H1 (cell line): ENCODE results near the gene GPR52. TPM values are rescaled to one million over a fixed set of nuclear protein-coding genes. Genes with fewer than 3 reads are reported as not detected.

ENCODE experiments used
- CTCF ChIA-PET: fragments of 300-600 bp; sonication (Branson Sonifier 250); formaldehyde crosslinking; loops from one replicate; lab custom pipeline; 2021; ENCODE audit not compliant: partially characterized antibody; lab: Charles Lee
- POLR2A ChIA-PET: fragments of 300-600 bp; sonication (Branson Sonifier 250); formaldehyde crosslinking; loops from one replicate; lab custom pipeline; 2021; ENCODE audit warnings: inconsistent platforms; ENCODE audit not compliant: partially characterized antibody; lab: Charles Lee
- DNase-seq, 2 experiments: peaks; one replicate each; pipeline versions ENCODE4 v3.0.0 to v3.0.0-alpha.2; 2010 to 2022; ENCODE audit warnings: low spot score in 2 of 2, low read depth in 1 of 2, mixed read lengths in 1 of 2
- FAIRE-seq: peaks from 2 replicates; lab custom pipeline; 2011; peaks lifted over from hg19 to GRCh38; lab: Jason Lieb, UNC
- H2AFZ ChIP-seq: 2 replicates; pipeline ENCODE4 v1.8.1; 2012; ENCODE audit warnings: low read length, inconsistent platforms
- H2AK5ac ChIP-seq: 2 replicates; pipeline ENCODE4 v1.6.1; 2013; ENCODE audit warnings: low read depth, low read length
- H2BK120ac ChIP-seq: replicated peaks from 2 replicates; pipeline ENCODE3; 2013; ENCODE audit warnings: low read depth, low read length, inconsistent platforms
- H2BK12ac ChIP-seq: 2 replicates; pipeline ENCODE4 v1.6.1; 2013; ENCODE audit warnings: low read depth, low read length
- H2BK15ac ChIP-seq: 2 replicates; pipeline ENCODE4 v1.6.1; 2013; ENCODE audit warnings: low read length
- H2BK20ac ChIP-seq: 2 replicates; pipeline ENCODE4 v1.6.1; 2013; ENCODE audit warnings: low read length
- H2BK5ac ChIP-seq: 2 replicates; pipeline ENCODE4 v1.6.1; 2013; ENCODE audit warnings: low read depth, low read length
- H3K14ac ChIP-seq: 2 replicates; pipeline ENCODE4 v1.6.1; 2013; ENCODE audit warnings: inconsistent platforms; ENCODE audit not compliant: insufficient read length
- H3K18ac ChIP-seq: 2 replicates; pipeline ENCODE4 v1.6.1; 2013; ENCODE audit warnings: low read length; ENCODE audit errors: extremely low read depth
- H3K23ac ChIP-seq: 2 replicates; pipeline ENCODE4 v1.6.1; 2013; ENCODE audit warnings: inconsistent platforms; ENCODE audit not compliant: insufficient read length
- H3K23me2 ChIP-seq: 2 replicates; pipeline ENCODE4 v1.6.1; 2013; ENCODE audit warnings: low read depth, low read length
- H3K27ac ChIP-seq: 2 replicates; pipeline ENCODE4 v1.6.1; 2011; ENCODE audit warnings: low read depth, low read length, inconsistent platforms
- H3K27me3 ChIP-seq, 4 experiments: replicated peaks in 1 of 4; 1 replicate in 1 of 4; 2 replicates in 3 of 4; pipeline versions ENCODE4 v1.6.1 to v1.8.1; 2011 to 2013; ENCODE audit warnings: low read length in 3 of 4, mild to moderate bottlenecking in 3 of 4, inconsistent platforms in 2 of 4, mixed read lengths in 2 of 4, moderate library complexity in 1 of 4; ENCODE audit not compliant: control insufficient read depth in 3 of 4, insufficient read depth in 3 of 4; ENCODE audit errors: extremely low read depth in 1 of 4
- H3K36me3 ChIP-seq, 4 experiments: 2 replicates each; pipeline versions ENCODE4 v1.6.1 to v1.8.1; 2011 to 2013; ENCODE audit warnings: mild to moderate bottlenecking in 4 of 4, low read length in 3 of 4, moderate library complexity in 2 of 4, control low read depth in 1 of 4, inconsistent platforms in 1 of 4; ENCODE audit not compliant: insufficient read depth in 4 of 4, control insufficient read depth in 2 of 4
- H3K4ac ChIP-seq: replicated peaks from 2 replicates; pipeline ENCODE3; 2013; ENCODE audit warnings: low read length, low read depth, mixed read lengths, inconsistent platforms; ENCODE audit not compliant: insufficient read length
- H3K4me1 ChIP-seq, 4 experiments: replicated peaks in 1 of 4; 1 replicate in 1 of 4; 2 replicates in 3 of 4; pipeline versions ENCODE4 v1.6.1 to v1.8.1; 2011 to 2013; ENCODE audit warnings: low read length in 3 of 4, inconsistent platforms in 2 of 4, mixed read lengths in 1 of 4; ENCODE audit not compliant: insufficient read depth in 4 of 4, control insufficient read depth in 3 of 4
- H3K4me2 ChIP-seq, 2 experiments: 2 replicates each; pipeline versions ENCODE4 v1.6.1 to v1.8.1; 2011 to 2013; ENCODE audit warnings: low read depth in 2 of 2, low read length in 2 of 2, control low read depth in 1 of 2, inconsistent platforms in 1 of 2, mild to moderate bottlenecking in 1 of 2; ENCODE audit not compliant: insufficient read depth in 1 of 2
- H3K4me3 ChIP-seq, 4 experiments: fragments of 200-600, 300-600 bp in 1 of 4; sonication (generic), shearing (Covaris generic), sonication (Bioruptor Twin) in 1 of 4; 2 replicates each; pipeline versions ENCODE4 v1.5.1 to v1.8.1; 2011 to 2016; ENCODE audit warnings: low read length in 4 of 4, low read depth in 3 of 4, control low read depth in 2 of 4, inconsistent platforms in 2 of 4, mild to moderate bottlenecking in 2 of 4, mixed read lengths in 1 of 4, moderate library complexity in 1 of 4; ENCODE audit not compliant: insufficient read depth in 2 of 4; ENCODE audit errors: extremely low read depth in 1 of 4
- H3K56ac ChIP-seq: replicated peaks from 2 replicates; pipeline ENCODE3; 2013; ENCODE audit warnings: low read depth, mild to moderate bottlenecking, mixed read lengths, low read length, inconsistent platforms; ENCODE audit not compliant: insufficient read length
- H3K79me1 ChIP-seq: 2 replicates; pipeline ENCODE4 v1.6.1; 2013; ENCODE audit warnings: low read depth, low read length, control low read depth
- H3K79me2 ChIP-seq, 2 experiments: 2 replicates each; pipeline versions ENCODE4 v1.6.1 to v1.8.1; 2012 to 2013; ENCODE audit warnings: low read length in 2 of 2, mild to moderate bottlenecking in 2 of 2, inconsistent platforms in 1 of 2; ENCODE audit not compliant: insufficient read depth in 2 of 2, control insufficient read depth in 1 of 2
- H3K9ac ChIP-seq, 4 experiments: replicated peaks in 1 of 4; 1 replicate in 1 of 4; 2 replicates in 3 of 4; pipeline versions ENCODE4 v1.6.1 to v1.8.1; 2011 to 2013; ENCODE audit warnings: low read depth in 3 of 4, low read length in 3 of 4, control low read depth in 2 of 4, mild to moderate bottlenecking in 2 of 4, moderate library complexity in 2 of 4, inconsistent platforms in 1 of 4; ENCODE audit errors: extremely low read depth in 1 of 4
- H3K9me3 ChIP-seq, 2 experiments: 2 replicates each; pipeline versions ENCODE4 v1.6.1 to v1.8.1; 2012 to 2013; ENCODE audit warnings: mild to moderate bottlenecking in 2 of 2, moderate library complexity in 2 of 2, control low read depth in 1 of 2, inconsistent platforms in 1 of 2, low read depth in 1 of 2, low read length in 1 of 2, mixed read lengths in 1 of 2; ENCODE audit not compliant: insufficient read depth in 2 of 2
- H4K20me1 ChIP-seq, 2 experiments: replicated peaks in 1 of 2; 2 replicates each; pipeline versions ENCODE3 to v1.8.1; 2011 to 2013; ENCODE audit warnings: inconsistent platforms in 2 of 2, low read length in 2 of 2, mild to moderate bottlenecking in 1 of 2; ENCODE audit not compliant: insufficient read depth in 2 of 2, control insufficient read depth in 1 of 2
- H4K5ac ChIP-seq: 2 replicates; pipeline ENCODE4 v1.6.1; 2013; ENCODE audit warnings: low read length, low read depth, mixed read lengths, inconsistent platforms; ENCODE audit not compliant: insufficient read length
- H4K8ac ChIP-seq: 2 replicates; pipeline ENCODE4 v1.8.0; 2013; ENCODE audit warnings: mild to moderate bottlenecking, moderate library complexity, low read length, inconsistent platforms; ENCODE audit not compliant: insufficient read depth; ENCODE audit errors: extremely low read depth
- H4K91ac ChIP-seq: replicated peaks from 2 replicates; pipeline ENCODE3; 2013; ENCODE audit warnings: low read length, mixed read lengths, inconsistent platforms; ENCODE audit not compliant: insufficient read length
- ATF3 ChIP-seq: IDR thresholded peaks from 2 replicates; pipeline ENCODE4 v1.6.1; 2011; ENCODE audit warnings: low read depth, mild to moderate bottlenecking, low read length; ENCODE audit not compliant: insufficient read depth
- BACH1 ChIP-seq: IDR thresholded peaks from 2 replicates; pipeline ENCODE4 v1.6.1; 2012; ENCODE audit warnings: low read length, improper control_type of control experiment
- BRCA1 ChIP-seq: IDR thresholded peaks from 2 replicates; pipeline ENCODE4 v1.6.1; 2012; ENCODE audit warnings: low read depth, low read length, improper control_type of control experiment
- CBX5 ChIP-seq: fragments of 300-800, 300-1000 bp; sonication (generic); IDR thresholded peaks from 2 replicates; pipeline ENCODE4 v1.7.1; 2016; ENCODE audit warnings: antibody characterized with exemption, low read length, low read depth
- CHD1 ChIP-seq: IDR thresholded peaks from 2 replicates; pipeline ENCODE4 v1.6.1; 2012; ENCODE audit warnings: low read depth, low read length, improper control_type of control experiment
- CHD2 ChIP-seq: IDR thresholded peaks from 2 replicates; pipeline ENCODE4 v1.6.1; 2012; ENCODE audit warnings: low read length, improper control_type of control experiment
- FOSL1 ChIP-seq: IDR thresholded peaks from 2 replicates; pipeline ENCODE4 v1.6.1; 2011; ENCODE audit warnings: mild to moderate bottlenecking, low read depth, low read length, moderate library complexity; ENCODE audit not compliant: insufficient read depth
- PHF8 ChIP-seq: fragments of 200-600 bp; sonication (generic); conservative IDR thresholded peaks from 2 replicates; pipeline ENCODE4 v1.7.1; 2012; ENCODE audit warnings: low read depth, mild to moderate bottlenecking, inconsistent platforms, low read length, moderate library complexity
- POLR2A ChIP-seq, 2 experiments: IDR thresholded peaks; 1 replicate in 1 of 2; 2 replicates in 1 of 2; pipeline ENCODE4 v1.6.1; 2011; ENCODE audit warnings: low read depth in 2 of 2, low read length in 2 of 2, mild to moderate bottlenecking in 2 of 2; ENCODE audit errors: control extremely low read depth in 1 of 2
- POU5F1 ChIP-seq: IDR thresholded peaks from 2 replicates; pipeline ENCODE4 v1.6.1; 2011; ENCODE audit warnings: low read depth, mild to moderate bottlenecking, low read length, moderate library complexity
- RXRA ChIP-seq: IDR thresholded peaks from 2 replicates; pipeline ENCODE4 v1.6.1; 2011; ENCODE audit warnings: low read depth, mild to moderate bottlenecking, low read length, moderate library complexity; ENCODE audit not compliant: insufficient read depth
- SIRT6 ChIP-seq: IDR thresholded peaks from one replicate; pipeline ENCODE4 v1.7.1; 2012; ENCODE audit warnings: low read length, inconsistent platforms
- TCF12 ChIP-seq: IDR thresholded peaks from 2 replicates; pipeline ENCODE4 v1.6.1; 2011; ENCODE audit warnings: low read depth, mild to moderate bottlenecking, low read length
- WGBS, 2 experiments: shearing (Covaris generic) in 1 of 2; methylation state at CpG; one replicate each; pipeline versions ENCODE4 v1.1.6 to v1.1.7; 2013 to 2015; ENCODE audit warnings: low lambda C conversion rate in 2 of 2, mixed read lengths in 2 of 2, inconsistent platforms in 1 of 2, low coverage in 1 of 2, missing lambda C conversion rate in 1 of 2; ENCODE audit not compliant: insufficient replicate concordance in 2 of 2, insufficient coverage in 1 of 2, insufficient read length in 1 of 2; ENCODE audit errors: extremely low coverage in 1 of 2, missing lambda C conversion rate in 1 of 2; 5-methylcytosine and 5-hydroxymethylcytosine counted together
- polyA plus RNA-seq, 7 experiments: library from polyadenylated mRNA; depleted of rRNA in 3 of 7; stranded (reverse) in 5 of 7; unstranded in 2 of 7; fragments of >200 nt in 5 of 7; fragments of 200-250 nt in 2 of 7; gene quantifications; 1 replicate in 5 of 7; 2 replicates in 1 of 7; 4 replicates in 1 of 7; pipeline versions ENCODE4 v1.2.1 to v1.2.3, GENCODE V29; 2011 to 2013; ENCODE audit warnings: missing spikeins in 2 of 7, mixed read lengths in 2 of 7
- total RNA-seq: library from RNA; stranded (reverse); fragmentation: NEBNext Ultra II Directional; extraction: Animal tissue kit (Norgen Biotek cat#: 25700); gene quantifications from 2 replicates; pipeline ENCODE4 v1.2.1, GENCODE V29; 2021

GPR52 gene
- total and polyA plus RNA-seq, 2 of the 8 experiments (the other 6 are each of a cell fraction or from before 2014, with no cell fraction given), result 0.24 to 0.63 TPM

- no peak overlapping the region for H2AK5ac ChIP-seq
- POLR2A ChIA-PET, result no interaction called here
- WGBS, 2 experiments, result 77% methylated on average over 2 of the region's 2 CpGs; no CpG with 5 or more reads in 1 of the 2 experiments
- H3K79me1 ChIP-seq, result no peaks in the 10 kb centered on the region
- no peaks in the 10 kb centered on the region for H3K23me2 ChIP-seq
- no peak for TF ChIP-seq SIRT6
- no peak for TF ChIP-seq RXRA
- no peak for TF ChIP-seq TCF12
- TF ChIP-seq FOSL1, result no peak
- TF ChIP-seq CBX5, result no peak
- no peak for TF ChIP-seq POLR2A (IDR thresholded peaks at IDR 0.05; ENCODE audit: control extremely low read depth in 1 of 2, low read depth in 2 of 2, low read length in 2 of 2)
- no peak for TF ChIP-seq POU5F1
- TF ChIP-seq PHF8, result no peak
- no peak for TF ChIP-seq CHD1
- no peak for TF ChIP-seq ATF3
- no peak for TF ChIP-seq BRCA1
- no peak for TF ChIP-seq BACH1
- TF ChIP-seq CHD2, result no peak
- TF ChIP-seq, all 59 proteins: peak for 0
- no peak overlapping the region for H2BK5ac ChIP-seq
- no peak for FAIRE-seq
- no peak for DNase-seq
- H4K91ac ChIP-seq, result no peak overlapping the region
- H4K5ac ChIP-seq, result no peak overlapping the region
- H3K27ac ChIP-seq, result no peak overlapping the region
- no peaks in the 10 kb centered on the region for H3K79me2 ChIP-seq
- H3K4me1 ChIP-seq, result no peaks in the 10 kb centered on the region
- no peak overlapping the region for H2AFZ ChIP-seq
- no peak overlapping the region for H3K14ac ChIP-seq
- no peak overlapping the region for H3K23ac ChIP-seq
- no peak overlapping the region for H3K4ac ChIP-seq
- CTCF ChIA-PET, result interaction anchor here (0.6 to 1.7 kb wide), 3 partner anchors 9 to 50 kb away, joined by 3 to 4 read pairs (median 3); no protein-coding TSS in a partner anchor
- H3K36me3 ChIP-seq, result no peaks in the 10 kb centered on the region
- H3K27me3 ChIP-seq, result no peaks in the 10 kb centered on the region
- H3K56ac ChIP-seq, result no peak overlapping the region
- no peaks in the 10 kb centered on the region for H4K20me1 ChIP-seq
- no peak overlapping the region for H3K18ac ChIP-seq
- no peaks in the 10 kb centered on the region for H3K9me3 ChIP-seq
- H2BK12ac ChIP-seq, result no peak overlapping the region
- H2BK15ac ChIP-seq, result no peak overlapping the region
- H3K9ac ChIP-seq, result no peak overlapping the region
- H4K8ac ChIP-seq, result no peak overlapping the region
- H3K4me2 ChIP-seq, result no peak overlapping the region
- no peak overlapping the region for H3K4me3 ChIP-seq
- H2BK120ac ChIP-seq, result no peak overlapping the region
- H2BK20ac ChIP-seq, result no peak overlapping the region
These were observed 43.8 kb downstream of the GPR52 start for GRCh38 chr1:174491606-174492005.
